ENCODE measurements around the gene LASP1NB.
"Not testable (repeated sequence)": the region's sequence is repeated elsewhere in the genome, so short reads cannot be mapped to it uniquely, and the experiment has no call there.

DNA sequence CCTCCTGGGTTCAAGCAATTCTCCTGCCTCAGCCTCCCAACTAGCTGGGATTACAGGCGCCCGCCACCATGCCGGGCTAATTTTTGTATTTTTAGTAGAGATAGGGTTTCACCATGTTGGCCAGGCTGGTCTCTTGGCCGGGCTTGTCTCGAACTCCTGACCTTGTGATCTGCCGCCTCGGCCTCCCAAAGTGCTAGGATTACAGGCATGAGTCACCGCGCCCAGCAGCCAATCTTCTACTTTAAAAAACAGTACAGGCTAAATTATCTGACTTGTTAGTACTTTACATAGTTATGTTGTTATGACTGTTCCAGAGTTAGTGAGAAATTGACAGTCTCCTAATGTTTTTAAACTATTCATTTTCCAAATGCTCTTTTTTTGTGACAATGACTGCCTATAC is 8.5 kb downstream of the LASP1NB start:
- TF ChIP-seq EZH2 (IDR thresholded peaks at IDR 0.05); POLR2AphosphoS5 (IDR thresholded peaks at IDR 0.05; ENCODE audit: borderline replicate concordance, low read depth, low read length): not testable (repeated sequence)
